Tibial artery (tissue), 4 donors: Measurements from ENCODE around the gene RBBP8.

ENCODE experiments used
- DNase-seq, 2 donors: peaks; one replicate each; pipeline ENCODE4 v3.0.0-alpha.2; 2019
- H3K27ac ChIP-seq, 2 donors: fragments of 200-600 bp; sonication (generic) in 1 of 2; 1 replicate in 1 of 2; 2 replicates in 1 of 2; pipeline ENCODE4 v1.5.1; 2018 to 2019; ENCODE audit warnings: mild to moderate bottlenecking in 1 of 2
- H3K27me3 ChIP-seq, 2 donors: fragments of 200-600 bp; sonication (generic) in 1 of 2; one replicate each; pipeline versions ENCODE4 v1.5.1 to v1.6.0; 2016 to 2019
- H3K36me3 ChIP-seq, 3 donors: fragments of 200-600 bp; sonication (generic) in 2 of 3; one replicate each; pipeline ENCODE4 v1.5.1; 2016 to 2019; ENCODE audit warnings: mild to moderate bottlenecking in 2 of 3
- H3K4me1 ChIP-seq, 4 donors: fragments of 200-600 bp; sonication (generic) in 2 of 4; 1 replicate in 3 of 4; 2 replicates in 1 of 4; pipeline ENCODE4 v1.5.1; 2016 to 2019
- H3K4me3 ChIP-seq, 2 donors: fragments of 200-600 bp; sonication (generic) in 1 of 2; 1 replicate in 1 of 2; 2 replicates in 1 of 2; pipeline ENCODE4 v1.5.1; 2018 to 2019; ENCODE audit warnings: mild to moderate bottlenecking in 2 of 2
- H3K9me3 ChIP-seq, 3 donors: fragments of 200-600 bp; sonication (generic) in 1 of 3; one replicate each; pipeline ENCODE4 v1.5.1; 2016 to 2019
- CTCF ChIP-seq, 2 experiments: fragments of 200-600 bp in 1 of 2; fragments of 450-650 bp in 1 of 2; IDR thresholded peaks; one replicate each; pipeline ENCODE4 v1.5.1; 2017 to 2019; ENCODE audit warnings: antibody characterized with exemption in 2 of 2, mild to moderate bottlenecking in 1 of 2, moderate library complexity in 1 of 2
- intact Hi-C: fragments of 100-400 bp; cut with DNase I; formaldehyde crosslinking; loops from one replicate; pipeline ENCODE4 v1.15.0; 2023; ENCODE audit warnings: low total_unique reads

Gene RBBP8

GRCh38 chr18:22998344-22998743 is 65.2 kb downstream of the RBBP8 start:
- Histone ChIP-seq H3K9me3 (no peaks in the 10 kb centered on the region), H3K27me3 (no peaks in the 10 kb centered on the region), H3K4me1 (no peaks in the 10 kb centered on the region), H3K36me3 (peaks cover 1 to 17% (median 9%) of the 10 kb centered on the region in 3 donors), H3K4me3 (no peak overlapping the region), H3K27ac (no peak overlapping the region)
- intact Hi-C loops, result no loop called here
- TF ChIP-seq CTCF (IDR thresholded peaks at IDR 0.05), result no peak
- no peak for DNase-seq

- TF ChIP-seq CTCF (IDR thresholded peaks at IDR 0.05), result no peak
- intact Hi-C loops, result no loop called here
- Histone ChIP-seq H3K27ac (no peak overlapping the region), H3K9me3 (no peaks in the 10 kb centered on the region), H3K4me1 (no peaks in the 10 kb centered on the region), H3K27me3 (no peaks in the 10 kb centered on the region), H3K36me3 (peaks cover 0 to 15% (median 7%) of the 10 kb centered on the region in 3 donors), H3K4me3 (no peak overlapping the region)
- DNase-seq, result no peak
These were observed 66.1 kb downstream of the RBBP8 start for GRCh38 chr18:22999212-22999611.

DNA sequence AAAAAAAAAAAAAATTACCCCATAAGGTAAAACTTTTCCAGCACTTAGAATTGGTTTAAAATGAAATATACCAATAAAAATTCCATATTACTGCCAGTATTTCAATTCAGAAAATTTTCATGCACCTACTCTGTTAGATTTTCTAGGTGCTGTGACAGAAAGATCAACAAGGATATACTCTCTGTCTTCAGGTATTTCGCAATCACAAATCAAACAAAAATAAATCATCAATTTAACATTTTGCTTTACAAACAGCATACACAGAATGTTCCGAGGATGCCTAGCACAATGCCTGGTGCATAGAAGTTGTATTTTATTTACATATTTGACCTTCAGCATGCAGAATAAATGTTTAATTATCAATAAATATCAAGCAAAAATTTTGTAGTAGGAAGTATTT is 66.5 kb downstream of the RBBP8 start:
- no peaks in the 10 kb centered on the region for H3K4me1 ChIP-seq
- no peak for DNase-seq
- no peak for TF ChIP-seq CTCF (IDR thresholded peaks at IDR 0.05)
- H3K36me3 ChIP-seq, result peaks cover 0 to 18% (median 7%) of the 10 kb centered on the region in 3 donors
- H3K9me3 ChIP-seq, result no peaks in the 10 kb centered on the region
- no peaks in the 10 kb centered on the region for H3K27me3 ChIP-seq
- H3K27ac ChIP-seq, result no peak overlapping the region
- intact Hi-C loops, result no loop called here
- no peak overlapping the region for H3K4me3 ChIP-seq

GRCh38 chr18:23003289-23003688 is 70.2 kb downstream of the RBBP8 start:
- no peaks in the 10 kb centered on the region for H3K27me3 ChIP-seq
- no peak overlapping the region for H3K4me3 ChIP-seq
- intact Hi-C loops, result no loop called here
- H3K9me3 ChIP-seq, result no peaks in the 10 kb centered on the region
- H3K36me3 ChIP-seq, result peaks cover 0 to 17% (median 7%) of the 10 kb centered on the region in 3 donors
- no peak for TF ChIP-seq CTCF (IDR thresholded peaks at IDR 0.05)
- no peak overlapping the region for H3K27ac ChIP-seq
- no peak for DNase-seq
- no peaks in the 10 kb centered on the region for H3K4me1 ChIP-seq

GRCh38 chr18:23012249-23012648 is 79.1 kb downstream of the RBBP8 start:
- Histone ChIP-seq H3K27me3 (no peaks in the 10 kb centered on the region), H3K9me3 (no peaks in the 10 kb centered on the region), H3K27ac (no peak overlapping the region), H3K4me3 (no peak overlapping the region), H3K4me1 (no peaks in the 10 kb centered on the region), H3K36me3 (peaks cover 0 to 6% (median 3%) of the 10 kb centered on the region in 3 donors)
- TF ChIP-seq CTCF (IDR thresholded peaks at IDR 0.05), result no peak
- intact Hi-C loops, result no loop called here
- no peak for DNase-seq
